Psoas muscle (tissue), 8 donors: ENCODE measurements around the gene COL5A2. TPM values are rescaled to one million over a fixed set of nuclear protein-coding genes. Genes with fewer than 3 reads are reported as not detected.
A peak's percentile ranks its signal among the peaks of the same experiment; 100 is the strongest.

Source experiments
- ATAC-seq, 4 donors: fragments of 200-7000 bp; cut with Tn5 transposase; one replicate each; pipeline ENCODE4 v1.9.1; 2020; ENCODE audit warnings: moderate library complexity in 3 of 4, mild to moderate bottlenecking in 2 of 4
- DNase-seq, 2 donors: peaks; one replicate each; pipeline ENCODE4 v3.0.0-alpha.2; 2020
- H3K27ac ChIP-seq: fragments of 200-600 bp; one replicate; pipeline ENCODE4 v1.8.0; 2022
- H3K27me3 ChIP-seq, 3 donors: fragments of 200-600 bp in 1 of 3; one replicate each; pipeline versions ENCODE4 v1.6.1 to v1.8.0; 2013 to 2022; ENCODE audit warnings: low read length in 2 of 3, mild to moderate bottlenecking in 2 of 3, moderate library complexity in 1 of 3; ENCODE audit not compliant: insufficient read depth in 3 of 3
- H3K36me3 ChIP-seq, 2 donors: fragments of 200-600 bp in 1 of 2; one replicate each; pipeline versions ENCODE4 v1.6.1 to v1.8.0; 2013 to 2022; ENCODE audit warnings: low read depth in 1 of 2, mild to moderate bottlenecking in 1 of 2, moderate library complexity in 1 of 2; ENCODE audit not compliant: insufficient read depth in 1 of 2
- H3K4me1 ChIP-seq: fragments of 200-600 bp; one replicate; pipeline ENCODE4 v1.8.0; 2022
- H3K4me3 ChIP-seq: fragments of 200-600 bp; one replicate; pipeline ENCODE4 v1.8.0; 2022; ENCODE audit warnings: mild to moderate bottlenecking
- H3K9me3 ChIP-seq: fragments of 200-600 bp; one replicate; pipeline ENCODE4 v1.8.0; 2022
- CTCF ChIP-seq: fragments of 200-600 bp; IDR thresholded peaks from one replicate; pipeline ENCODE4 v1.8.0; 2022; ENCODE audit warnings: antibody characterized with exemption
- WGBS, 3 donors: extraction: QIAGEN DNeasy Blood & Tissue Kit; methylation state at CpG; one replicate each; pipeline versions ENCODE4 v1.1.6 to v1.1.7; 2013; 5-methylcytosine and 5-hydroxymethylcytosine counted together
- intact Hi-C, 2 donors: fragments of 100-400 bp; cut with DNase I; formaldehyde crosslinking; loops; one replicate each; pipeline versions ENCODE4 v1.11.0 to v1.14.2; 2022
- polyA plus RNA-seq, 3 donors: library from polyadenylated mRNA; stranded (reverse); fragments of 200-250 nt; gene quantifications; one replicate each; pipeline ENCODE4 v1.2.3, GENCODE V29; 2013
- total RNA-seq, 4 donors: library from RNA; stranded (reverse); fragmentation: NEBNext Ultra II Directional in 2 of 4; extraction: Animal tissue kit (Norgen Biotek cat#: 25700) in 2 of 4; gene quantifications; one replicate each; pipeline versions ENCODE4 v1.2.1 to v1.2.4, GENCODE V29; 2021 to 2023
- donor health status: healthy with polysubstance abuse.
- donor health status: DM: no; HTN: no; CAD: no; lungs with moderate emphysema.
- donor health status: Bipolar disorder and iron deficiency.
- donor health status: healthy.
- donor health status: DM: yes; HTN: yes; CAD: no.
- donor health status: DM: no; HTN: no; CAD: no.
- donor health status: DM: no; HTN: no; CAD: no.
- donor health status: DM: yes; HTN: yes; CAD: no.

COL5A2 gene
- total and polyA plus RNA-seq, 7 donors: 2.3 to 16.8 (median 3.9) TPM

DNA sequence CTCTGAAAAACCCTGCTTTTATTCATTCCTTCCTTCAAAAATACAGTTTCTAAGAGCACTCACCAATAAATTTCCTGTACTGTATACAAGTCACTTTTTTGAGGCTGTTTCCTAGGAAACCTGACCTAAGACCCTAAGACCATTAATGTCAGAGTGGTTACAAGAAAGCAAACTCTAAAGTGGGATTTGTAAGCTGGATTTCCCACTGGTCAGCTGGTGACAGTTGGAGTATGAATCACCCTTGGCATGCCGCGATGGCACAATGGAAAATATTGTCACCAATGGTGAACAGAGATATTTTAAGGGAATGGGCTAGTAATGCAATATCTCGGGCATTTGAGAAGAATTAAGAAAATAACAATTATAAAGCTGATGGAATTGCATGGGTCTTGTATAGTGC lies 103.4 kb downstream of the COL5A2 start:
- intact Hi-C loops: no loop called here
- ATAC-seq: peak in 1 of 4 donors; percentile 44
- Histone ChIP-seq H3K36me3 (peaks cover 0 to 6% of the 10 kb centered on the region in 2 donors), H3K27me3 (no peaks in the 10 kb centered on the region), H3K4me1 (no peaks in the 10 kb centered on the region), H3K4me3 (no peak overlapping the region), H3K9me3 (no peaks in the 10 kb centered on the region), H3K27ac (no peak overlapping the region)
- 24 to 37% (median 26%) methylated on average over 3 of the region's 3 CpGs for WGBS, 3 donors
- TF ChIP-seq CTCF: no peak
- DNase-seq: no peak

DNA sequence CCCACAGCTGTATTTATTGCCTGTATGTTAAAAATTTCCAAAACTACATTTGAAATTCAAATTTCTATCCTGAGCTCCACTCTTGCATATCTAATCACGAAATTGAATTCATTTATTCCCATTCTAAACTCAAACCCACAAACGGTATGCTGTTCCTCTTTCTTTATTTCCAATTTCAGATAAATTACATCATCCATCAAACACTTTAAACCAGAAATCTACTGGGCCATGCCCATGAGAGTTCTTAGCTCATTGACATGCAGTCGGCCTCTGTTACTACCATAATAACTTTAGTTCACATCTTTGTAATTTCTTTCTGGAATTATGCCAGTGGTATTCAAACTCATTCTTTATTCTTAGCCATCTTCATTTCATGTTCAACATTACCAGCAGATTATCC lies 105.1 kb downstream of the COL5A2 start:
- Histone ChIP-seq H3K4me1 (peaks cover 7% of the 10 kb centered on the region), H3K27ac (no peak overlapping the region), H3K36me3 (peaks cover 0 to 6% of the 10 kb centered on the region in 2 donors), H3K4me3 (no peak overlapping the region), H3K9me3 (no peaks in the 10 kb centered on the region), H3K27me3 (no peaks in the 10 kb centered on the region)
- WGBS, 3 donors: 52 to 63% (median 53%) methylated on average over 3 of the region's 3 CpGs
- DNase-seq (no peak), ATAC-seq (no peak)
- TF ChIP-seq CTCF: no peak
- intact Hi-C loops: no loop called here

GRCh38 chr2:189072036-189072435 lies 107.5 kb downstream of the COL5A2 start:
- DNase-seq (no peak), ATAC-seq (no peak)
- intact Hi-C loops: no loop called here
- 88 to 98% (median 96%) methylated on average over 1 of the region's 1 CpG for WGBS, 3 donors
- H3K9me3 ChIP-seq: no peaks in the 10 kb centered on the region
- H3K27me3 ChIP-seq: no peaks in the 10 kb centered on the region
- peaks cover 0 to 3% of the 10 kb centered on the region in 2 donors for H3K36me3 ChIP-seq
- no peak overlapping the region for H3K4me3 ChIP-seq
- no peak for TF ChIP-seq CTCF
- H3K27ac ChIP-seq: no peak overlapping the region
- H3K4me1 ChIP-seq: peaks cover 9% of the 10 kb centered on the region

- H3K27me3 ChIP-seq: no peaks in the 10 kb centered on the region
- DNase-seq: no peak
- H3K4me3 ChIP-seq: no peak overlapping the region
- no peak for TF ChIP-seq CTCF
- no peak for ATAC-seq
- peaks cover 0 to 8% of the 10 kb centered on the region in 2 donors for H3K36me3 ChIP-seq
- H3K9me3 ChIP-seq: no peaks in the 10 kb centered on the region
- peaks cover 9% of the 10 kb centered on the region for H3K4me1 ChIP-seq
- no peak overlapping the region for H3K27ac ChIP-seq
- intact Hi-C loops: no loop called here
Observed at GRCh38 chr2:189069855-189070619, 109.5 kb downstream of the COL5A2 start.

- peaks cover 0 to 44% of the 10 kb centered on the region in 2 donors for H3K36me3 ChIP-seq
- TF ChIP-seq CTCF: no peak
- intact Hi-C loops: no loop called here
Observed at GRCh38 chr2:189066037-189066436, 113.5 kb downstream of the COL5A2 start.

More at GRCh38 chr2:189066037-189066436, 113.5 kb downstream of the COL5A2 start:
- DNase-seq: no peak
- Histone ChIP-seq H3K27ac (no peak overlapping the region), H3K4me3 (no peak overlapping the region), H3K4me1 (peaks cover 9% of the 10 kb centered on the region), H3K27me3 (no peaks in the 10 kb centered on the region), H3K9me3 (no peaks in the 10 kb centered on the region)
- no peak for ATAC-seq
